ENCODE data around the gene PSAP. TPM values are rescaled to one million over a fixed set of nuclear protein-coding genes. Genes with fewer than 3 reads are reported as not detected.

Gene PSAP
- total RNA-seq, 1 donor from 2014 or later: 907 TPM

DNA sequence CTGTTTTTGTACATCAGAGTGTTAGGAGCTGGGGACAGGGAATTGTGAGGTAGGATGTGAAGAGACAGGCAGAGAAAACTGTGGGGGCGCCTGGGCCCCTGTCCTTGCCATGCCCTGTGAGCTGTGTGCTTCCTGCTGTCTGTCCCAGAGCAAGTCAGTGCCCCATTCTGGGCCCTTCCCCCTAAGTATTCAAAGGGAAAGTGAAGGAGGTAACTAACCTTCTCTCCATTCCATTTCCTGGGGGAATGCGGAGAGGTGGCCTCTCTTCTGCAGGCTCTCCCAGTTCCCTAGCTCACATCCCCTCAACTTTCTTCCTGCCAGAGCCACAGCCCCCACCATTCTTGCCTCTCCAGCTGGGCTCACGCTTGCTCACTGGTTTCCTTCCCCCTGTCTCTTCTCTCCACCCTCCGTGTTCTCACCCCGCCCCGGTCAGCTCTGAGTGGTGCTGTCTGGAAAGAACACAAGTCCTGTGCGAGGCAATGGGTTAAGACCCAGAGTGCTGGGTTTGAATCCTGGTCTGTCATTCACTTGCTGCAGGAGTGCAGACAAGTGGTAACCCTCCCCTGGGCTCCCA lies 68.0 kb downstream of the PSAP start:
- DNase-seq: peak; percentile 45

DNA sequence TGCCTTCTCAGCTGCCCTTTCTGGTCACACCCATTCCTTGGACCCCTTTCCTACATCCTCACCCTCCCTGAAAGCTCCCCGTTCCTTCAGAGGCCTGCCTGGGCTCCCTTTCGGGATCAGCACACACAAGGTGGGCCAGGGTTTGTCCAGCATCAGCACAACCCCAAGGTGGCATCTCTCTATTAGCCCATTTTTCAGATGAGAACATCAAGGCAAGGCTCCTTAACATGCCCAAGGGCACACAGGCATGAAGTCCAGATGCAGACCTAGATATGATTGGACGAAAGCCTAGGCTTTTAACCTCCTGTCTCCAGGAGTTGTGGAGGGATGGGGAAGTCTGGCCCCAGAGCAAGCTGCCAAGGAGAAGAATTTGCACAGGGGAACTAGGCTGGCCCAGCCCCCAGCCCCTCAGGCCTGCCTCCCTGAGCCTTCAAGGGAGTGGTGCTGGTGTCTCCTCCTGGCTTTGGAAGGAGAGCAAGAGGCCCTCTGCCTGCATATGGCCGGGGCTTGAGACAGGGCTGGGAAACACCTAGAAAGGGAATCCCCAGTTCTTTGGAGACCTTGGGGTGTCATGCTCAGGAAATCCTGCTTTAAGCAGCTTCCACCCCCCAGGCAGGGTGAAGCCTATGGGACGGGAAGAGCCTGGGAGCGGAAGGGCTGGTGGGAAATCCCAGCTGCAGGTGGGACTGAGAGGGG lies 68.7 kb downstream of the PSAP start:
- no peak for DNase-seq

GRCh38 chr10:71780719-71781118 lies 70.3 kb downstream of the PSAP start:
- DNase-seq: no peak

DNA sequence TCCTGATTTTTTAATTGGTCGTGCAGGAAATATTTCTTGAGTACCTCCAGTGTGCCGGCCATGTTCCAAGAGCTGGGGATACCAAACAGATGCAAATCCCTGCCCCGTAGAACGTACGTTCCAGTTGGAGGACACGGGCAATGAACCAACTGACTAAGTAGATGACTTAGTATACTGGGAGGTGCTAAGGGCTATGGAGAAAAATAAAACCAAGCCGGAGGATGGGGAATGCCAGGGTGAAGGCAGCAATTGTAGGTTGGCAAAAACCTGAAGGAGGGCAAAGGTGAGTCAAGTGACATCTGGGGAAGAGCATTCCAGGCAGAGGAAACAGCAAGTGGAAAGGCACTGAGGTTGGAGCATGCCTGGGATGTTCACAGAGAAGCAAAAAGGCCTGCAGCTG lies 70.9 kb downstream of the PSAP start:
- DNase-seq: no peak

DNA sequence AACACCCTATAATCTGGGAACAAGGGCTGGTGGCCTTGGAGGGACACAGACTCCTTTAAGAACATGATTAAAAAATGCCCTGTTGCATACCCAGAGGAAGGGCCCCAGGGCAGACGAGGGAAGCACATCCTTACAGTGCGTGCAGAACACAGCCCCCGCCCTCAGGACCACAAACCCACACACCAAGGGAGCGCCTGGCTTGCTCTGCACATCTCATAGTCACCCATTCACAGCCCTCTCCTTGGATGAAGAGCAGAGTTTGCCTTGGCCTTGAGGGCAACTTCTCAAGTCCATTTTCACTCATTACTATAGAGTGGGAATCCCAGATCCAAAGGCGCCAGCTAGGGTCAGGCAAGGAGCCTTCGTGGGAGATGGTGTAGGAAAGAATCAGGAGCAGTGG lies 71.4 kb downstream of the PSAP start:
- DNase-seq: no peak

GRCh38 chr10:71778071-71778825 lies 72.8 kb downstream of the PSAP start:
- no peak for DNase-seq

GRCh38 chr10:71777213-71777985 lies 73.7 kb downstream of the PSAP start:
- no peak for DNase-seq

DNA sequence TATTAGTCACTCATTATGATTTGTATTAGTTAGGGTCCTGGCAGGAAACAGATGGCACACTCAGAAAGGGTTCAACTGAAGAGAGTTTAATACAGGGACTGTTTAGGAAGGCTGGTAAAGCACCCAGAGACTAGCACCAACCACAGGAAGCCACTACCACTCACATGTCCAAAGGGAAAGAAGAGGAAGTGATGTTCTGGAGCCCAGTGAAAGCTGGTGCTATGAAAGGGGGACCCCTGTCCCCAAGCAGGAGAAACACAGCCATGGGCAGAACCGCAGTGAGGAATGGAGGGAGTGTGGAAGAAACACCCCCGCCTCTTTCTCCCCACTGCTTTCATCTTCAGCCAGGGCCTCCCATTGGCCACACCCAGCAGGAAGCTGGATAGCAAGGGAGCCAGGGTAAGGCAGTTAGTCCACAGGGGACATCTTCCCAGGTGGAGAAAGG lies 74.5 kb downstream of the PSAP start:
- no peak for DNase-seq

DNA sequence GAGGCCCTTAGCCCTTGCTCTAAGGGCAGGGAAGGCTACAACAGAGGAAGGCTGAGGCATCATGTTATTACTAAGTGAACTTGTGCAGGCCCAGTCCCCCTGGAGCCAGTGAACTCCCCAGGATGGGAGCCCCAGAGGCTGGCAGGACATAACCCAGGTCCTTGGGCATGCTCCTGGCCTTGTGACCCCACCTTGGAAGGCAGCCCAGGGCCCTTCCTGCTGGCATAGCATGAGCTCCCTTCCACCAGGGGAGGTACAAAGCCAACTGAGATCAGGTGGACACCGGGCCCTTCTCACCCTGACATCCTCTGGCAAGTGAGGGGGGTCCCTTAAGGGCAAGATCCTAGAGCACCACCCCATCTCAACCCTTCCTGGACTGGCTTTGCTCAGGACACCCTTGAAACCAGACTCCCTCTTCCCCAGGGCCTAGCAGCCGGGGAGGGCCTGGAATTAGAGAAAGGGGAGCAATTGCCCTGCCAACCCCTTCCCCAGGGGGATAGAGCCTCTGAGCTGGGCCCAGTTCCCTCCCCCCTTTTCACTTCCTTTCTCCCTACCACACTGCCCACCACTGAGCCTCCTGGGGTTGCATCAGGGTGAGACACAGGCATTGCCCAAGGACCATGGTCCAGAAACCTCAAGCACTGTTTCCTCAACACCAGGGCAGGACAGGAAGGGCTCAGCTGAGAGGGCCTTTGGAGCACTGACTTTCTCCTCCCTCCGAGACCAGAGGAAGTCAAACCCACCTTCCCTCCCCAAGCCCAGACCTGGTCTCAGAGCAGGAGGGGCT lies 75.9 kb downstream of the PSAP start:
- no peak for DNase-seq

DNA sequence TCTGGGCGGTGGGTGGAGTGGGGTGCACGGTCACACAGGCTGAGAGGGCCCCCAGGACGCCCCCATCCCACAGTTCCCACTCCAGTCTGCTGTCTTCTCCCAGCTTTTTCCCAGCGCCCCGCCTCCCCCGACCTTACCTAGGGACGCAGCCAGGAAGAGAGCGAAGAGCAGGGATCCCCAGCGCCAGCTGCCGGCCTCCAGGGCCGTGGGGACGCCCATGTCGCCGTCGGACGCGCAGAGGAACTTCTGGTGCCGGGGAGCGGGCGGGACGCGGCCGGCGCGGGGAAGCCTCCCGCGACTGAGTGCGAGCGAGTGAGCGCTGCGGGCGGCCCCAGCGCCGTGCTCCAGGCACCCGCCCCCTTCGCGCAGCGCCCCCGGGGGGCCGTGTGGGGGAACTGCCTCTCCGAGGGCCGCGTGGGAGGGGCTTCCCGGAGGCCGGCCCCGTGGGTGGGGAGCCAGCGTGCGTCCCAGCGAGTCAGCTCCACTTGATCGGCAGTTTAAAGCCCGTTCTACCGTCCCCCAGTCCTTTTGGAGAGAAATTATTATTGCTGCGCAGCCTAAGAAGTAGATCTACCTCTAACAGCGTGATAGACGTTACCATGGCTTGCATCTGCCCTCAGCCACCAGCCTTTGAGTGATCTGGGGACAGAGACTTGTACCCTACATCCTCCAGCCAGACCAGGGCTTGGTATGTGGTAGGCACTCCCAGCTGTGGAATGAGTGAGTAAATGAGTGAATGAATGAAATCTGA lies 77.7 kb downstream of the PSAP start, which contains the start of gene VSIR:
Gene VSIR, minus strand, starts transcription at position 300 of the 751 bp plus-strand sequence. Its CDS starts 81 bp downstream, at position 219.
- DNase-seq: peak; percentile 88

DNA sequence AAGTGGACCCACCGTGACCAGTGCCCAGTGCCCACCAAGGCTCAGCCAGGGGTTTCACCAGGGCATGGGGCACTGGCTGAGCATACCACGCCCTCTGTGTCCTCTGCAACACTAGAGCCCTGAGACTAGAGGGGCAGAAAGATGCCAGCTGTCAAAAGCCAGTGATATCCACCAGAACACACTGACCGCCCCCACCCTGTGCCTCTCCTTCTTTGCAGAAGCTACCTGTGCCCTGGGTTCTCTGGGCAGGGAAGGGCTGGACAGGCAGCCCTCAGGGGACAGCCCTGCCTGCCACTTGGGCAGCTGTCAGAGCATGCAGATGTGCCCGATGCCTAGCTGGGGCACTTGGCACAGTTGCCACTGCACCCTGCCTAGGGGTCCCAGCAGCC lies 78.2 kb downstream of the PSAP start:
- no peak for DNase-seq

DNA sequence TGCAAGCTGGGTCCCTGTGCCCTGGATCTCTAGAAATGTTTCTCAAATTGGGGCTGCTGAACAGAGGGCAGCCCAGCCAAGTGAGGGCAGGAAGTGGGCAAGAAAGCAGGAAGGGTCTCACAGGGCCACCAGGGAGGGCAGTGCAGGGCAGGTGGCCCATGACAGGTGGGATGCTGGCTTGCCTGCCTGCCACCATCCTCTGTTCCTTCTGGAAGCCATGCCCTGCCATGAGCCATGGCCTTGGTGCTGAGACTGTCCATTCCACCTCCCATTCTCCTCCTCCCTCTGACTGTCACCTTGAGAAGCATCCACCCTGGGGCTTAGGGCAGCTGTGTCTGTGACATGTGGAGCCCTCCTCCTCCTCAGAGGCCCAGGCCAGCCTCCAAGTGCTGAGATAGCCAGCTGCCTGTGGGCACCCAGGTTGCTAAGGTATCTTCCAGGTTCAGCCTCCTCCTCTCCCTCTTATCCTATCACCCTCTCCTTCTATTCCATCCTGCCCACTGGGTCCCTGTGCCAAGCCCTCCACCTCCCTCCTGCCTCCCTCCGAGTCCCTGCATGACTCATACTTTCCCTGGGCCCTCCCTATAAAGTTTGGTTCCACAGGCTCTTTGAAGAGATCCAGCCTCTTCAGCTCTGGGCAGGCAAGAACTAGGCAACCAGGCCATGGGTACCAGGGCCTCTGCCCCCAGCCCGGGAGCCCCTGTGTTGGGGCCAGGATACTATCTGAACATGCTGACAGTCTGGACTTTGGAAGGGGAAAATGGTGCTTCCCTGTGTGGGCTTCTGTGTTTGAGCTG lies 79.0 kb downstream of the PSAP start:
- peak; percentile 68 for DNase-seq

DNA sequence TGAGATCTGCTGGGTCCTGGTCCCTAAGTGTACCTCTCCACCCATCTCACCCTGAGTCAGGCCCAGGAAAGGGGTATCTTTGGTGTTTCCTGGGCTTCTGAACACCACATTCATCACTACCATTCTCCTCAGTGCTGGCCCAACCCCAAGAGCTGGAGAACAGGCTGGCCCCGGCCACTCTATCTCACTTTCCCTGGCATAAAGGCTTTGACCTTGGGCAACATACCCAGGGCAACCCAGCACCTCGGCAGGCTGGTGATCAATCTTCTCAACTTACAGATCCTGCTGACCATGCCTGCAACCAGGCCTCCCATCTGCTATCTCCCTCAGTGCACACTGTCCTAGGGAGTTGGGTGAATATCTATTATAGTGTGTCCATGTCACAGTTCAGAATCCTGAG lies 79.8 kb downstream of the PSAP start:
- DNase-seq: no peak

- DNase-seq: no peak
These were observed 80.3 kb downstream of the PSAP start for GRCh38 chr10:71770789-71771188.

DNA sequence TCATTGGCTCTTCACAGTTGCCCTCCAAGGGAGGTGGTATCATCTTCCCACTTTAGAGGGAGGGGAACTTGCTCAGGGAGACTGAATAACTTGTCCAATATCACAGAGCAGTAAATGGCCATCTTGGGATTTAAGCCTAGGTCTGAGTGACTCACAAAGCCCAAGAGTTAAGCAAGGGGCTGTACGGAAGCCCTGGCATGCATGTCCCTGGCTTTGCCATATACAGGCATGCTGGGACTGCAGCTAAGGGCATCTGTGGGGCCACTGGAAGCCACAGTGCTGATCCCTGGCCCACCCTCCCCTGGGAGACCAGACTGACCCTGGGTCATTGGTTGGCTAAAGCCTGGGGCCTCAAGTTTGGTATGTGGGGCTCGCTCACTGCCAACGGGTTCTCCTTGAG lies 80.8 kb downstream of the PSAP start:
- DNase-seq: no peak

GRCh38 chr10:71769279-71769823 lies 81.7 kb downstream of the PSAP start:
- DNase-seq: peak; percentile 78

DNA sequence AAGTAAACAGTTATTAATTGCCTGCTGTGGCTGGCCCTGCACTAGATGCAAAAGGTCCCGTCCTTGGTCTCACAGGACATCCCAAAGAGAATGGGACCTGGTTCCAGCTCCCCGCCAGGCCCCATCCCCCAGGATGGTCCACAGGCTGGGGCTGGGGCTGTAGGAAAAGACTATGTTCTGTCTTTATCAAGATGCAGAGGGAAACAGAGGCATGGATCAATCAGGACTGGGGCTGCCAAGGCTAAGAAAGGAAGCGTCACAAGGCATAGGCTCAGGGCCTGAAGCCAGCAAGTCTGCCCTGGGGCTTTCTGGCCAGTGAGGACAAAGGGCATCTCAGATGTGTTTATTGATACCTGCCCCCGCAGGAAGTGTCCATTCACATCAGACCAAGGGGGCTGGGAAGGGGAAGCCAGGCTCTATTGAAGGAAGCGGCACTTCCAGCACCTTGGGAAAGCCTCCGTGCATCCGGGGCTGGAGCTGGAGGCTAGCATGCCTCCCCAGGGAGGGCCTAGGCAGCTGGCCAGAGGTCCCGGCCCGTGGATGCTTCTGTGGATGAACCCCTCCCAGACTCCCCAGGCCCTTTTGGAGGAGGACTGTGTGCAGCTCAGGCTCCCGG lies 83.5 kb downstream of the PSAP start:
- peak; percentile 75 for DNase-seq

DNA sequence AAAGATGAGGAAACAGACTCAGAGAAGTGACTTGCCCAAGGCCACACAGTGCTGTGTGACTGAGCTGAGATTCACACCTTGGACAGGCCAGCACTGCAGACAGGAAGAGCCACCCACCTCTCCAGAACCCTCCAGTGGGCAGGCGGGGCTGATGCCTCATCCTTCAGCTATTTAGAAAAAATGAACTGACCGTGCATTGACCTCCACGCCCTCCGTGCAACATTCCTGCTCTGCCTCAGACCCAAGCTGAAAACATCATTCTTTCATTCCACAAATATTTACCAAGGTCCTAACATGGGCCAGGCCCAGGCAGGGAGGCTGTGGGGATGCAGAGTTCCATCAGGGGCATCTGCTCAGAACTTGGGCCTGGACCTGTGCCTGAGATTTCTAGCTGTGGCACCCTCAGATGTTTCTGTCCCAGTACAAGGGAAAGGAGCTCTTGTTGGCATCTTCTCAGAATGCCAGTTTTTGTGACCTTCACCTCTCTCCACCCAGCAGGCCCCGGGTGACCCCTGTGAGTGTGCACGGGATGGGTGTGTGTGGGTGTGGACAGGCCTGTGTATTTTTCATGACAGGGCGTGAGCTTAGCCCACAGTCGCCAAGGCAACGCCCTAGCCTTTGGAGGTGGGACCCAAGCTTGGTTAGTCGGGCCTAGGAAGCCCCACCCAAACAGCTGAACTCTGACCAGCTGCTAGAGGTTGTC lies 84.2 kb downstream of the PSAP start:
- peak; percentile 80 for DNase-seq
